Endothelial cell of coronary artery (primary cell): Measurements from ENCODE around the gene C1orf87. TPM values are rescaled to one million over a fixed set of nuclear protein-coding genes. Genes with fewer than 3 reads are reported as not detected.

Experiments used
- total RNA-seq: library from RNA; depleted of rRNA; stranded (reverse); fragments of >200 nt; gene quantifications from 2 replicates; pipeline ENCODE4 v1.2.3, GENCODE V29; 2014

Gene C1orf87
- total RNA-seq, result not detected in 2 replicates

GRCh38 chr1:60073605-60074278, at the start of gene C1orf87:
Gene C1orf87, minus strand, starts transcription at chr1:60073770. Its CDS starts 1,127 bp downstream, at chr1:60072643.

Other genes with a start within 250 kb of the C1orf87 start
- 0.09 TPM in 1 of 2 replicates, not detected in the other for gene CYP2J2, start 147.0 kb downstream of the C1orf87 start, total RNA-seq